ENCODE data around the gene SH2D1B.
"Not testable (repeated sequence)": the region's sequence is repeated elsewhere in the genome, so short reads cannot be mapped to it uniquely, and the experiment has no call there.

Gene SH2D1B

DNA sequence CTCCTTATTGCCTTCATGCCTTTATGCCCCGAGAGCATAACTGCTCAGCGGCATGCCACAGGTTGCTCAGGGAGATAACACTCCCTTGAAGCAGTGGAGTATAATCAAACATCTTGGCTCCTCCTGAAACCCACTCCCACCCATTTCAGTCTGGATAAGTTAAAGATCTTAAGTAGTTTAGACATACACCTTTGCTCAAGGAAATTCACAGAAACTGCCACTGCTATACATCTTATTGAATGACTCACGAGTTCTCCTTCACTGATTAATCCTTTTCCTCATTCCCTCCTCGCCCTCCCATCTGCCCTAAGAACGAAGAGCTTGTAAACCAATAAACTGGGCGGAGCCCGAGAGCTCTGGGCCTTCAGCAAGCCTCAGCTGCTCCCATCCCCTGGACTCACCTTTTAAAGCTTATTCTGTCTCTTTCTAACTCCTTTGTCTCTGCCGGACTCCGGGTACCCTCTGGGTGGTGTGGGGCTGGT is 7.6 kb upstream of the SH2D1B start:
- not testable (repeated sequence) for H3K4me3 ChIP-seq (ENCODE audit: low read length); H3K4me1 ChIP-seq (ENCODE audit: insufficient read depth, low read length); H3K36me3 ChIP-seq (ENCODE audit: insufficient read depth, low read depth, low read length); H3K27ac ChIP-seq (ENCODE audit: low read length); H3K27me3 ChIP-seq (ENCODE audit: insufficient read depth, low read length); H3K9me3 ChIP-seq (ENCODE audit: insufficient read depth, low read depth, low read length); H3K9ac ChIP-seq (ENCODE audit: low read depth, low read length)

DNA sequence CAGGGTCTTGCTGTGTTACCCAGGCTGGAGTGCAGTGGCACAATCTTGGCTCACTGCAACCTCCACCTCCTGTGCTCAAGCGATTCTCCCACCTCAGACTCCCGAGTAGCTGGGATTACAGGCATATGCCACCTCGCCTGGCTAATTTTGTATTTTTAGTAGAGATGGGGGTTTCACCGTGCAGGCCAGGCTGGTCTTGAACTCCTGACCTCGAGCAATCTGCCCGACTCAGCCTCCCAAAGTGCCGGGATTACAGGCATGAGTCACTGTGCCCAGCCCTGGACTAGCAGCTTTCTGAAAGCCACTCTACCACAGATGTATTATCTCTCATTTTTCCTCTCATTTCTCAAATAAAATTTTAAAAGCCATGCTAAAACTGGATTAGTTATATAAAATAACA is 6.6 kb upstream of the SH2D1B start:
- H3K27me3 ChIP-seq (ENCODE audit: insufficient read depth, low read length); H3K9me3 ChIP-seq (ENCODE audit: insufficient read depth, low read depth, low read length); H3K9ac ChIP-seq (ENCODE audit: low read depth, low read length): not testable (repeated sequence)

DNA sequence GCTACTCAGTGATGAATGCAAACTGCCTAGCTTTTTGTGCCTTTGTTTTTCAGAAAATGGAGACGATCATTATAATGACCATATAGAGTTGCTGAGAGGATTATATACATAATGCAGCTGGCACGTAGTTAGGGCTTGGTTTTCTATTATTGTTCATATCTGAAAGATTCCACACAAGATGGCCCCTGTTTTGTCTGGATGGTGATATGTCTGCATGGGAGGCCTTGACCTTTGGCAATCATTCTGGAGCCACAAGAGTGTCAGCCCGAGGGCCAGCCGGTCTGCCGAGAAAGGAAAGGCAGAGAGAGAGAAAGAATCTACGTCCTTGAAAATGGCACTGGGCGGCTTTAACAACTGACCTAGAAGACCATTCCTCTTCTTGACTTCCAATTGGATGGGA is 5.7 kb upstream of the SH2D1B start:
- H3K4me3 ChIP-seq (ENCODE audit: low read length), result no peak overlapping the region
- H3K27ac ChIP-seq (ENCODE audit: low read length), result no peak overlapping the region
- H3K4me1 ChIP-seq (ENCODE audit: insufficient read depth, low read length), result no peaks in the 10 kb centered on the region
- peaks cover 5% of the 10 kb centered on the region; the same call in 1 of the 2 replicates for H3K9me3 ChIP-seq (ENCODE audit: insufficient read depth, low read depth, low read length)
- no peaks in the 10 kb centered on the region for H3K27me3 ChIP-seq (ENCODE audit: insufficient read depth, low read length)
- H3K9ac ChIP-seq (ENCODE audit: low read depth, low read length), result no peak overlapping the region
- no peaks in the 10 kb centered on the region for H3K36me3 ChIP-seq (ENCODE audit: insufficient read depth, low read depth, low read length)

More for the DNA sequence above, 6.6 kb upstream of the SH2D1B start:
- not testable (repeated sequence) for H3K4me1 ChIP-seq (ENCODE audit: insufficient read depth, low read length); H3K36me3 ChIP-seq (ENCODE audit: insufficient read depth, low read depth, low read length); H3K27ac ChIP-seq (ENCODE audit: low read length); H3K4me3 ChIP-seq (ENCODE audit: low read length)

DNA sequence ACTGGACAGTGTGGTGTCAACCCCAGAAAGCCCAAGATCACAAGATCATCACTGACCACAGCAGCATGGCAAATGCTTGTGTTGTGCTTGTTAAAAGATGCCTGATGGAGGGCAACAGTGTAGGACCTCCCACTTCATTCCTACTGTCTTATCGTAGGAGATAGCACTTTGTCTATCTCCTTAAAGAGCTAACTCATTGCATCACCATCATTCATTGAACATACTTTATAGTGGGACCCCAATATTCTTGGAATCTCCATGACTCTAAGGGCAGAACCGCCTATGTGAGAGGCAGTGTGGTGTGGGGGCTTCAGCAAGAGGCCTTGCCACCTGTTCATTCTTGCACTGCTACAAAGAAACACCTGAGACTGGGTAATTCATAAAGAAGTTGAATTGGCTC is 5.0 kb upstream of the SH2D1B start:
- Histone ChIP-seq H3K27ac (ENCODE audit: low read length) (no peak overlapping the region), H3K9me3 (ENCODE audit: insufficient read depth, low read depth, low read length) (peaks cover 5% of the 10 kb centered on the region; the same call in 1 of the 2 replicates), H3K4me3 (ENCODE audit: low read length) (no peak overlapping the region), H3K4me1 (ENCODE audit: insufficient read depth, low read length) (no peaks in the 10 kb centered on the region), H3K36me3 (ENCODE audit: insufficient read depth, low read depth, low read length) (no peaks in the 10 kb centered on the region), H3K9ac (ENCODE audit: low read depth, low read length) (no peak overlapping the region), H3K27me3 (ENCODE audit: insufficient read depth, low read length) (no peaks in the 10 kb centered on the region)

DNA sequence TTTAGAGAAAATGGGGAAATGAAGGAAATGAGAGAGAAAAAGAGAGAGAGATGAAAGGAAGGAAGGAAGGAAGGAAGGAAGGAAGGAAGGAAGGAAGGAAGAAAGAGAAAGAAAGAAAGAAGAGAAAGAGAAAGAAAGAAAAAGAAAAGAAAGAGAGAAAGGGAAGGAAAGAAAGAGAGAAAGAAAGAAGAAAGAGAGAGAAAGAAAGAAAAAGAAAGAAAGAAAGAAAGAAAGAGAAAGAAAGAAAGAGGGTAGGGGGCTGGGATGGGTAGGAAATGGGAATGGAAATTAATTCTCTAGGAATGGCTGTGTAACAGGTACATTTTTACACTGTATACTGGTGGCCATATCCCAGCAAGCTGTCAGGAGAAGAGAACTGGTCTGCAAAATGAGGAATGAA is 4.3 kb upstream of the SH2D1B start:
- Histone ChIP-seq H3K27me3 (ENCODE audit: insufficient read depth, low read length) (no peaks in the 10 kb centered on the region), H3K9ac (ENCODE audit: low read depth, low read length) (no peak overlapping the region), H3K36me3 (ENCODE audit: insufficient read depth, low read depth, low read length) (no peaks in the 10 kb centered on the region), H3K4me1 (ENCODE audit: insufficient read depth, low read length) (no peaks in the 10 kb centered on the region), H3K27ac (ENCODE audit: low read length) (no peak overlapping the region), H3K4me3 (ENCODE audit: low read length) (no peak overlapping the region), H3K9me3 (ENCODE audit: insufficient read depth, low read depth, low read length) (peaks cover 5% of the 10 kb centered on the region; the same call in 1 of the 2 replicates)

DNA sequence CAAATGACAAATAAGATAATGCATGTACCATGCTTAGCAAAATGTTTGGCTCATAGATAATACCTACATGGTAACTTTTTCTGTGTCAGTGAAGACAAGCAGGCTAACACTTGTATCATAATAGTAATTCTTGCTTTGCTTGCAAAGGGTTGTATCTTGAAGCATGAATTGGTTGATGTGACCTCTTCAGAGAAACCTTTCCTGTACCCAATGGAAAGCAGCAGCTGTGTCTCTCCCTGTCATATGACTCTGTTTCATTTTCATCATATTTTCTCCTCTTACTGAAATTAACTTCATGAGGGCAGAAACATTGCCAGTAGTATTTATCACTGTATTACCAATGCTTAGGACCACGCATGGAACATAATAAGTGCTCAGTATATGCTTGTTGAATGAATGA is 4.4 kb downstream of the SH2D1B start:
- Histone ChIP-seq H3K9ac (ENCODE audit: low read depth, low read length) (no peak overlapping the region), H3K4me3 (ENCODE audit: low read length) (no peak overlapping the region), H3K27ac (ENCODE audit: low read length) (no peak overlapping the region), H3K4me1 (ENCODE audit: insufficient read depth, low read length) (no peaks in the 10 kb centered on the region), H3K36me3 (ENCODE audit: insufficient read depth, low read depth, low read length) (no peaks in the 10 kb centered on the region), H3K27me3 (ENCODE audit: insufficient read depth, low read length) (no peaks in the 10 kb centered on the region), H3K9me3 (ENCODE audit: insufficient read depth, low read depth, low read length) (no peaks in the 10 kb centered on the region)

DNA sequence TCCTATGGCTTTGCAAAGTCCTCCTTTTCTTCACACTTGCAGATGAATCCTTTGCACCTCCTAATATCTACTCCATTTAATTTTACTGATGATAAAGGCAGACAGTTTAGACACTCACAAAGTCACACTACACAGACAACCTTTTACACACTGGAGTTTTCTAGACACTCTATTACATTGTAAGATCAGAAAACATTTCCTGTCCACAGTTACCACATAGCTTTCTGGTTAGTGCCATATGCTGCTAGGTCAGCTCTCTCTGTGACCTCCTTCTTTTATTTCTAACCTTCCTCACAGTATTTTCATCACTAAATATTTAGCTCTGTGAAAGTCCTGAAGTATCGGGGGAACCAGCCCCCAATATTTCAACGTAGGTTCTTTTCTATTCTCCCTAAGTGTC is 5.1 kb downstream of the SH2D1B start:
- Histone ChIP-seq H3K4me1 (ENCODE audit: insufficient read depth, low read length) (no peaks in the 10 kb centered on the region), H3K9ac (ENCODE audit: low read depth, low read length) (no peak overlapping the region), H3K9me3 (ENCODE audit: insufficient read depth, low read depth, low read length) (no peaks in the 10 kb centered on the region), H3K36me3 (ENCODE audit: insufficient read depth, low read depth, low read length) (no peaks in the 10 kb centered on the region), H3K27me3 (ENCODE audit: insufficient read depth, low read length) (no peaks in the 10 kb centered on the region), H3K27ac (ENCODE audit: low read length) (no peak overlapping the region), H3K4me3 (ENCODE audit: low read length) (no peak overlapping the region)

DNA sequence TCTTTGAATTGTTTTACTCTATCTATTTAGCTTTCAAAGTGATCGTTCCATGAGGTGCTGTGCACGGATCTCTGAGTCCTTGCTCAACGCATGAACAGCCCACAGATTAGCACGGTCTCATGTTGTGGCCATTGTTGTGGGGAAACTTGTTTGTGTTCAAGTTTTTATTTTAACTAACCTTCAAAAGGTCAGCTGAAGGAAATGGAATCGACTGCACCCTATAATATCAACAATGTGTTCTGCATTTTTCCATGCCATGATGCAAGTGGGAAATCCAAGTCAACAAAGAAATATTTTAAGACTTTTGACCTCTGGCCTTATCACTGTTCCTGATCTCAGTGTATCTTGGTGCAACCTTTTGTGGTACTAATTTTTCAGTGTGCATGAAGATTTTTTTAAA is 6.1 kb downstream of the SH2D1B start:
- Histone ChIP-seq H3K27ac (ENCODE audit: low read length) (no peak overlapping the region), H3K36me3 (ENCODE audit: insufficient read depth, low read depth, low read length) (no peaks in the 10 kb centered on the region), H3K9me3 (ENCODE audit: insufficient read depth, low read depth, low read length) (no peaks in the 10 kb centered on the region), H3K27me3 (ENCODE audit: insufficient read depth, low read length) (no peaks in the 10 kb centered on the region), H3K4me3 (ENCODE audit: low read length) (no peak overlapping the region), H3K4me1 (ENCODE audit: insufficient read depth, low read length) (no peaks in the 10 kb centered on the region), H3K9ac (ENCODE audit: low read depth, low read length) (no peak overlapping the region)

DNA sequence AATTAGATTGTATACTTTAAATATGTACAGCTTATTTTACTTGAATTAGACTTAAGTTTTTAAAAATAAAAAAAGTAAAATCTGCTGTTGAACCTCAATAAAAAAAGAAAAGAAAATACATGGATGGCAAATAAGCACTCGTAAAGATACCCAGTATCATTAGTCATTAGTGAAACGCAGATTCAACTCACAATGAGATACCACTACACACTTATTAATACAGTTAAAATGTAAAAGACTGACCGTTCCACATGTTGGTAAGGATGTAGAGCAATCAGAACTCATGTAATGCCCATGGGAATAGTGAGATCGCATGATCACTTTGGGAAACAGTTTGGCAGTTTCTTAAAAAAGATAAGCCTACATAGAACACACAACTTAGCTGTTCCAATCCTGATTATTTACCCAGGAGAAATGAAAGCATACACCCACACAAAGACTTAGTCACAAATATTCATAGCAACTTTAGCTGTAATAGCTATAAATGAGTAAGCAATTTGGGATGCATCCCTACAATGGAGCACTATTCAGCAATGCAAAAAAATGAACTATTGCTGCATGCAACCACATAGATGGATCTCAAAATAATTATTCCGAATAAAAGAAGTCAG is 7.3 kb downstream of the SH2D1B start:
- Histone ChIP-seq H3K4me3 (ENCODE audit: low read length) (no peak overlapping the region), H3K4me1 (ENCODE audit: insufficient read depth, low read length) (no peaks in the 10 kb centered on the region; the same call in 1 of the 2 replicates), H3K9me3 (ENCODE audit: insufficient read depth, low read depth, low read length) (no peaks in the 10 kb centered on the region), H3K27ac (ENCODE audit: low read length) (no peak overlapping the region), H3K27me3 (ENCODE audit: insufficient read depth, low read length) (no peaks in the 10 kb centered on the region), H3K36me3 (ENCODE audit: insufficient read depth, low read depth, low read length) (no peaks in the 10 kb centered on the region), H3K9ac (ENCODE audit: low read depth, low read length) (no peak overlapping the region)

DNA sequence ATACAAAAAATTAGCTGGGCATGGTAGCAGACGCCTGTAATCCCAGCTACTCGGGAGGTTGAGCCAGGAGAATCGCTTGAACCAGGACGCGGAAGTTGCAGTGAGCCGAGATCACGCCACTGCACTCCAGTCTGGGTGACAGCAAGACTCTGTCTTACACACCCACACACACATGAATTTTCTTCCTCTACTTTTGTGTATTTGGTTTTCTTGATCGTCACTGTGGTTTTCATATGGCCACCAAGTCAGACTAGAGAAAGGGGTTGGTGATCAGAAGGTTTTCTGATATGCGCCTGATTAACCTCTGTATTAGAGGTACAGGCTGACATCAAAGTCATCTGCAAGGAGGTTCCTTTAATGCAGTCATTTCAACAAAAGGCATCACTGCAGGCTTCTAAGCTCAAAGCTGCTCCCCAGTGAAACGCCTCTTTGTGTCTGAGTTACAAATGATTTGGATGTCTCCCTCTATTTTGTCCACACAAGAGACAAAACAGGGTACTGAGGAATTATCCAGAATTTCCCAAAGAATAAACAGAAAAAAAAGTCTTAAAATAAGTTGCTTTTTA is 11.1 kb downstream of the SH2D1B start:
- peaks cover 17% of the 10 kb centered on the region for H3K4me1 ChIP-seq (ENCODE audit: insufficient read depth, low read length)
- H3K4me3 ChIP-seq (ENCODE audit: low read length), result no peak overlapping the region
- no peak overlapping the region for H3K27ac ChIP-seq (ENCODE audit: low read length)
- H3K27me3 ChIP-seq (ENCODE audit: insufficient read depth, low read length), result no peaks in the 10 kb centered on the region
- H3K9ac ChIP-seq (ENCODE audit: low read depth, low read length), result no peak overlapping the region
- H3K9me3 ChIP-seq (ENCODE audit: insufficient read depth, low read depth, low read length), result no peaks in the 10 kb centered on the region
- no peaks in the 10 kb centered on the region for H3K36me3 ChIP-seq (ENCODE audit: insufficient read depth, low read depth, low read length)

DNA sequence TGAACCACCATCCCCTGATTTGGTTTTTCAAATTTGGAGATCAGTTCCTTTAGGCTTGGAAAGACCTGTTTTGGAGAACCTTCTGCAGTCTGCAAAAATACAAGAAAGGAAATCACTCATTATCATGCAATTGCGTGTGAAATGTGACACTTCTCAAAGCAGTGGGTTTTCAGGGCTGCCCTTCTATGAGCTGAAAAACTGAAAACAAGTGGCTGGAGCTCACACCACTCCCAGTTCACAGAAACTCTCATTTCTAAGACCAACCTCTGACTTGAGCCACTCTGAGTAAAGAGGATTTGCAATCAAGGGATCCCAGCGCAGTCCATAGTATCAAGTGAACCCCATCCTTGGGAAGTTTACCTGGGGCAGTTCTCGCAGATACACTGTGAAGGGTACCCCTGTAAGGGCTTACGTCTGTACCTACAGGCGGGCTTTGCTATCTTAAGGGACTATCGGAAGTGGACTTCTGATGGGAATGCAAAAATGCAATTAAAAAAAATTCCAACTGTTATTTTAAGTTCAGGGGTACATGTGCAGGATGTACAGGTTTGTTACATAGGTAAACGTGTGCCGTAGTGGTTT is 12.8 kb downstream of the SH2D1B start:
- peak overlapping the region; percentile 25 for H3K27ac ChIP-seq (ENCODE audit: low read length)
- H3K27me3 ChIP-seq (ENCODE audit: insufficient read depth, low read length), result no peaks in the 10 kb centered on the region
- 0 out of 2 replicates have a peak overlapping the region, but pooled peaks have one; percentile 12 for H3K4me3 ChIP-seq (ENCODE audit: low read length)

DNA sequence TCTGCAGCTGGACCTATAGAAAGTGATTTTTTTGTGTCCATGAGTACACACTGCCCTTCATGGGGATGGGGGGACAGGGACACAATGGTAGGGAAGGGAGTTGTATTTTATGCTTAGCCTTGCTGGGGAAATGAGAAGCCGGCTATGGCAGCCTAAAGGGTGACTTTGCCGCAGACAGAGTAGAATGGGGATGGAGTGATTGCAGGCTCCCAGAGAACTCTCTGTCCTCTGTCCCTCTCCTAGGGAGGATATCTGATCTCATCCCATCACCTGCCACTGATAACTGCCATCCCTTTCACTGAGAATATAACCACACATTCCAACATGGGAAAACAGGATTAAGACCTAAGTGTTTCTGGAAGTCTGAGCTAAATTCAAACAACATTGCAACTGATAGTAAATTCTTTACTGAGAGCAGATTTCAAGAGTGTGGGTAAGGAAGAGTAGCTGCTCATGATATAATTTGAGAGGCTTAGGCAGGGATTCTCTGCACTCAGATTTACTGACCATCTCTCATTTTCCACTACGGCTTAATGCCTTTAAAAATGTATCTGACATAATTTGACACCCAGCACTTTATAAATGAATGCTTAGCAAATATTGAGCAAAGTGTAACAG is 13.9 kb downstream of the SH2D1B start:
- H3K36me3 ChIP-seq (ENCODE audit: insufficient read depth, low read depth, low read length), result no peaks in the 10 kb centered on the region
- H3K27me3 ChIP-seq (ENCODE audit: insufficient read depth, low read length), result no peaks in the 10 kb centered on the region
- no peak overlapping the region for H3K9ac ChIP-seq (ENCODE audit: low read depth, low read length)
- no peak overlapping the region for H3K4me3 ChIP-seq (ENCODE audit: low read length)
- no peaks in the 10 kb centered on the region for H3K9me3 ChIP-seq (ENCODE audit: insufficient read depth, low read depth, low read length)
- no peak overlapping the region for H3K27ac ChIP-seq (ENCODE audit: low read length)
- H3K4me1 ChIP-seq (ENCODE audit: insufficient read depth, low read length), result peaks cover 17% of the 10 kb centered on the region

More for the DNA sequence above, 12.8 kb downstream of the SH2D1B start:
- Histone ChIP-seq H3K9me3 (ENCODE audit: insufficient read depth, low read depth, low read length) (no peaks in the 10 kb centered on the region), H3K4me1 (ENCODE audit: insufficient read depth, low read length) (peaks cover 17% of the 10 kb centered on the region), H3K36me3 (ENCODE audit: insufficient read depth, low read depth, low read length) (no peaks in the 10 kb centered on the region), H3K9ac (ENCODE audit: low read depth, low read length) (no peak overlapping the region)
